NCI-H2029 (cell line): ENCODE results near the gene MISP3.

Experiments used
- DNase-seq: peaks from one replicate; lab custom pipeline; 2025; lab: John Stamatoyannopoulos, UW

The MISP3 gene

DNA sequence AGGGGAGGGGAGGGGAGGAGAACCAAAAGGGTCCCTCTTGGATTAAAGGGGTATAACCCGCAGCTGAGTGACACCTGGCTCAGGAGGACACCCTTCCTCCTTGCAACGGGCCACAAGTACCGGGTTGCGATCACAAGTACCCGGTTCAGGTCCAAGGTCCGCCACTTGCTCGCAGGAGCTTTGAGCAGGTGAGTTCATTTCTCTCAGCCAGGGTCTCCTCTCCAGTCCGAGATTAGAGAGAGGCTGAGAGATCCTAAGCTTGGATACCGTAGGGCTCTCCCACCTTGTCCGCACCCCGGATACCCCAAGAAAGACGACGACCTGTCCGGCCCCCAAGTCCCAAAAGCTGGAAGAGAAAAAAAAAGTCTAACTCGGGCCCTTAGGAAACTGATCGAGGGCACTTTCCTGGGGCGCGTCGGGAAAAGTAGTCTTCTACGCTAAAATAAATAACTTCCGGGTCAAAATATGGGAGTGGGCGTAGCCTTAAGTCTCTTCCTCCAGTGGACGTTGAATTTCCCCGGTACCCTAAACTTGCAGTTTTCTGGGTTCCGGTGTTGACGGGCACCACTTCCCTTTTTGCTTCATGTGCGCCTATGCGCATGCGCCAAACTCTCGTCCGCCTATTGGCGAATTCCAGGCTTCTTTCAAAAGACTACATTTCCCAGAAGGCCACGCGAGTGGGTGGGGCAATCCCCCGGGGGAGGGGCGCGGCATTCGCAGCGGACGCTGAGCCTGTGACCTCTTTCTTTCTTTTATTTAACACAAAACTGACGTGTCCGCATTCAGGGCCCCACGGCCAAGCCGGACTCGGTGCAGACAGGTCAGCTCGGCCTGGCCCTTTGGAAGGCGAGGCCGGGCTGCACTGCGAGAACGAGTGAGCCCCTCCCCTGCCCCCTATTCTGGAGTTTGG, 8.6 kb downstream of the MISP3 start:
- DNase-seq = peak; percentile 98

DNA sequence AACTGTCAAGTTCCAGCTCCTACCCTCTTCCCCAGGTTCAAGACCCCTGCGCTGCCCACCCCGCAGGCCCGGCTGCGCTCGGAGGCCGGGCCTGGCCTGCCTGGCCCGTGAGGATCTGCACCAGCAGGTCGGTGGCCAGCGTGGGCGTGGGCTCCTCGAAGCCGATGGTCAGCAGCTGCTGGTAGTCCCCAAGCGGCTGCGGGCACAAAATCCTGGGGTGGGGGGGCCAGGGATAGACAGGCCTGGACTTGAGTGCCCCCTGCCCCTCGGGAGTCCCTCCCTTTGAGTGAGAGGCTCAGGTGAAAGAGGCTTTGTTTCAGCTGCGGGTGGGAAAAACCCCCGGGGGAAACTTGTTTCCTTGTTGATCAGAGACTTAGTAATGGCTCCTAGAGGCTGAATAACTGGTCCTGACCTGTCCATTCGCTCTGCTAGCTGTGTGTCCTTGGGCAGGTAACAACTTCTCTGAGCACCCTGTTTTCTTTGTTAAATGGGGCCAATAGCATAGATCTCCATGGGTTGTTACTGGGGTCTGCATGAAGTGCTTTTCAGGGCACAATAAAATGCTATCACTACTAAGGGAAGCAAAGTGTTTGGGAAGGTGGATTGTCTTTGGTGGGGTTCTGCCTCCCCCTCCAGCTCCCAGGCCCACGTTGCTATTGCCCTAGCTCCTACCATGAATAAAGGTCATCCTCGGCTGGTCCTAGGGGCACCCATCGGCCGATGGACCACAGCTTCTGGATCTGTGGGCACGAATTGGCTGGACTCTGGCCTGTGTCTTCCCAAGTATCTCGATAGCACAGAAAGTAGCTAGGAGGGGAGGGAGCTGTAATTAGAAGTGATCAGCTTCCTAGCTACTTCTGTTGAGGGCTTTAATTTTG, 9.4 kb downstream of the MISP3 start:
- DNase-seq = no peak

DNA sequence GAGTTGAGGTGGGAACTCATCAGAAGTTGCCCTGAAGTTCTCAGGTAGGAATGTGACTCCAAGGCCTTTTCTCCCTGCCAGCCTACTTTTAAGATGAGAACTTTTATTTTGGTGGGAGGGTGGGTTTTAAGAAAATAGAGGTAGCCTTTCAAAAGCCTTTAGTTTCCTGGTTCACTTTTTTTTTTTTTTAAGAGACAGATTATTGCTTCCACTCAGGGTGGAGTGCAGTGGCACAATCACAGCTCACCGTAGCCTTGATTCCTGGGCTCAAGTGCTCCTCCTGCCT, 10.0 kb downstream of the MISP3 start:
- DNase-seq = no peak

DNA sequence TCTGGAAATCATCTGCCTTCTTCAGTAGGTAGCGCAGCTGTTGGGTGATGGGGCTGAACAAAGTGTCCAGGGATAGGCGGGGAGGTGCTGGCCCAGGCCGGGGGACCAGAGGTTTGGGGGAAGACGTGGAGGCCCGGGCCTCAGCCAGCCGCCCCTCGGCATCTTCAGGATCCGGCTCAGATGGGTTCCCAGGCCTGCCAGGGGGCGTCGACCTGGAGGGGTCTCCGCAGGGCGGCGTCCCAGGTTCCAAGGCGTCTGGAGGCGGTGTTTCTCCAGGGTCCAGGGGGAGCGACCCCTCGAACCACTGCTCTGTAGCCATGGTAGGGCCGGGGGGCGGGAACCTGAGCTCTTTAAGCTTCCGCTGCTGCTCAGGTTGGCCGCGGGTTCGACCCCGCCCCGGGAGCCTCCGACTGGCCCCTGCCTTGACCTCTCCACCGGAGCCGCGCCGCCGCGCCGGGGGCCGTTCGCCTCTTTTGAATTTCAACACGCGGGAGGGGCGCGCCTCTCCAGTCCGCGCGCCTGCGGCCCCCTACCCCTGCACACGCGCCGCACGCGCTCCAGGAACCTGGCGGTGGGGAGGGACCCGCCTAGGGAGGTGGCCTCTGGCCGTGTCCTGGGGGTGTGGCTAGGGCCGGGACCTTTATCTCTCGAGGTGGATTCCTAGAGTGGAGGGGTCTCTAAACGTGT, 12.9 kb downstream of the MISP3 start, which contains the start of gene C19orf67:
TSS of gene C19orf67 (minus strand) at position 475 of the 687 bp plus-strand sequence. CDS start at position 319, 156 bp downstream.
- DNase-seq = no peak

DNA sequence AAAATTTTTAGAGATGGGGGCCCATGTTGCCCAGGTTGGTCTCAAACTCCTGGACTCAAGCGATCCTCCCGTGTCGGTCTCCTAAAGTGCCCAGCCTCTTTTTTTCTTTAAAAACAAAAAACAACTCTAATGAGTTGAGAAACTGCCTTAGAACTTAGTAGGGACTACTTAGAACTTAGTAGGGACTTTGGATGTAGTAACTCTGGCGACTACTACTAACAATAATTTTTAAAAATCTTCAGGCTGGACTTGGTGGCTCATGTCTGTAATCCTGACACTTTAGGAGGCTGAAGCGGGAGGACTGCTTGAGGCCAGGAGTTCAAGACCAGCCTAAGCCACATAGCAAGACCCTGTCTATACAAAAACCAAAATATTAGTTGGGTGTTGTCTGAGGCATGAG, 13.5 kb downstream of the MISP3 start:
- DNase-seq = no peak

DNA sequence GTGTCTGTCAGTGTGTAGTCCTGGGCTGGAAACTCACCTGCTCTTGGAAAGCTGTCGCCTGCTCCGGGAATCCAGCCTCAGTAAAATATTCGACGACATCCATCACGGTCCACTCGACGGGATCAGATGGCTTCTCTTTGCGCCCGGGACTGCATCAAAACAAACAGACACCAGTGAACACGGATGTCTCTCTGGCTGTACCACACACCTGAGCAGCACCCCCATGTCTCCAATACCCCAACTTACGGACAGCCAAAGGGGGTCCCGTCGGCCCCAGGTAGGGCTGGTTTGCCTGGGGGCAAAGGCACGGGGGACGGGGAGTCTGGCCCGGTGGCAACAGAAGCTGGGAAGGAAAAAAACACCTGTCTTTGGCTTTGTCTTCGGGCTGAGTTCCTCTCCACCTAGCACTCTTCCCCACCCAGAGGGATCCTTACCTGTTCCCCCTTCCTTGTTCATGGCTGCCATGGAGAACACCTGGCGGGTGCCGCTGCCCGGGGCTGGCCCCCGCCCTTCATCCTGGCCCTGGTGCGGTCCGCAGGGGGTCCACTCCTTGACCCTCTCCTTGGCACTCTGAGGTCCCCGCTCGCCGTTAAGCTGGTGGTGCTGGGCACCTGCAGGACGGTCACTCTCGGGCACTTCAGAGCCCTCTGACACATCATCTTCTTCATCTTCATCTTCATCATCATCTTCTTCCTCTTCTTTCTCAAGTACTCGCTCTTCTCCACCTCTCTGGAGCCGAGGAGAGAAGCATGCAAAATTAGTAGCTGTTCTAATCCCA, 16.2 kb downstream of the MISP3 start:
- DNase-seq = no peak

DNA sequence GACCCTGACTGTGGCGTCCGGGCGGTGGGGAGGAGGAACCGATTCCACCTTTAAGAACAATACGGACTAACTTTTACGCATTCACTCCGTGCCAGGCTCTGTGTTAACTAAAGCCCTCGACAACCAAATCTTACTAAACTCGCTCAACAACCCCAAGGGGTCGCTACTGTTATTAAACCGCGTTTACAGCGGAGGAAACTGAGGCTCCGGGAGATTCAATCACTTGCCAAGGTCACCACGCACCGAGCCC, 16.8 kb downstream of the MISP3 start:
- no peak for DNase-seq

DNA sequence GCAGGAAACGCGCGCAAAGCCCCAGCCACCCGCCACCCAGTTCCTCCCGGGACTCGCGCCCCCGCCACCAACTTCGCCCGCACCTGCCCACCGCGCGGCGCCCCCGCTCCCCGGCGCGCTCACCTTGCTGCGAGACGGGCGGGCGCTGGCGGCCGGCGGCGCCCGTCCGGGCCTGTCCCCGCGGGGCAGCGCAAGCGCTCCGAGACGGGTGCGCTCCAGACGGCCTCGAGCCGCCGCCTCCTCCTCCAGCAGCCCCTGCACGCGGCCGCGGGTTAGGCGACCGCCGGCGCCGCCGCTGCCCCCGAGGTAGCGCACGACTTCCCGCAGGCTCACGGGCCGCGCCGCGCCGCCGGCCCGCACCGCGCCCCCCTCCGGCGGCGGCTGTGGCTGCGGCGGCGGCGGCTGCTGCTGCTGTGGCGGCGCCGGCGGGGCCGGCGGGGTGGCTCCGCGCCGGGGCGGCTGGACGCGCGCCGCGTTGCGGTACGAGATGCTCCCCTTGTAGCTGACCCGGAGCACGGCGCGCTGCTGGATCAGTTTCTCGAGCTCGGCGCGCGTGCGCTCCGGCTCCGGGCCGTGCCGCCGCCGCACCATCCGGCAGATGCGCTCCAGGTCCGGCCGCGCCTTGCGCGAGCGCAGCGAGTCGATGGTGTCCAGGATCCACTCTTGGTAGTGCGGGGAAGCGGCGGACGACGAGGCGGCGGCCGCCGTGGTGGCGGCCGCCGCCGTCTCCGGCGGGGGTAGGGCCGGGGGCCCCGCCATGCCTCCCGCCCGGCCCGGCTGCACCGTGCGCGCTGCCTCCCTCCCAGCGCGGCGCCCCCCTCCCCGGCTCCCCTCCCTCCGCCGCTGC, 17.3 kb downstream of the MISP3 start:
- peak; percentile 35 for DNase-seq

DNA sequence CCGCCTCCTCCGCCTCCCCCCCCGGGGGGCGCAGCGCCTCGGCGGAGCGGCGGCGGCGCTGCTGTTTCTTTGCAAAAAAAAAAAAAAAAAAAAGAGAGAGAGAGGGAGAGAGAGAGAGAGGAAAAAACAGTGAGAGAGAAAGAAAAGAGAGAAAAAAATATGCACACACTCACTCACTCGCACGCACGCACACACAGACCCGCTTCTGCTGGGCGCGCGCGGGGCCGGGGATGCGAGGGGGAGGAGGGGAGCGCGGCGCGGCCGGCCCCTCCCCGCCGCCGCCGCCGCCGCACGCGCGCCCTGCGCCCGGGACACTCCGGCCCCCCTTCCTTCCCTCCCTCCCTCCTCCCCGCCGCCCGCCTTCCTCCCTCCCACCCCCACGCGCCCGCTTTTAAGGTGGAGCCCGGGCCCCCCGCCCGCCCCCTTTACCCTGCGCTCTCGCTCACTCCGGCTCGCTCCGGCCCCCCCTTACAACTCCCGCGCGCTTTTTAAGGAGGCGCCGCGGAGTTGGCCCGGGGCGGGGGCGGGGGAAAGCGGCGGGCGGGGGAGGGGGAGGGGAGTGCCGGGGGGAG, 18.0 kb downstream of the MISP3 start, which contains the start of gene SAMD1:
TSS of gene SAMD1 (minus strand) at position 243 of the 572 bp plus-strand sequence.
- peak; percentile 60 for DNase-seq

DNA sequence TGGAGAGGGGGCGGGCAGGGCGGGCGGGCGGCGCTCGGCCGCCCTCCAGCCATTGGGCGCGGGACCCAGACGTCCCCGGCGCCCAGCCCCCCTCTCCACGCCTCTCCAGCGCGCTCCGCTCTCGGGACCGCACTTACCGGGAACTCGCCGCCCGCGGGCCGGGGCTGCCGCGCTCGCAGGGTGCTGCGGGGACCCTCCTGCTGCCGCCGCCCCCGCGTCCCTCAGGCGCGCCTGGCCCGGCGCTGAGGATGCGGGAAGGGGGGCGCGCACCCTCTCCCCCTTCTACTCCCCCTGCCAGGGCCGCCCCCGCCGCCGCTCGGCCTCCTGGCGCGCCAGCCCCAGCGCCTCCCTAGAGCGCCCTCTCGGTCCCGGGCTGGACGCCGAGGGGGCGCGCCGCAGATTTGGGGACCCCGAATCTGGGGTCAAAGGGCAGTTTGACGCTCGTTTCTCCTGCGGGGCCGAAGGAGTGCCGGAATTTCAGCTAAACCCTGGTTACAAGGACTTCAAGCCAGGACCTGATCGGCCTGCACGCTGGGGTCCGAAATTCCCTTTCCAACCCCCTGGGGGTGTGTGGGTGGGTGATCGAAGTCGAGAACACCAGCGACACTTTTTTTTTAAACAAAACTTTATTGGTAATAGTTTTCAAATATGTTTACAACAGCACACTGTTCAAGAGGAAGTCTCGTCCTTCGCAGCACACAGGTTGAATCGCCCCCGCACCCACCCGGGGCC, 18.7 kb downstream of the MISP3 start:
- peak; percentile 26 for DNase-seq

DNA sequence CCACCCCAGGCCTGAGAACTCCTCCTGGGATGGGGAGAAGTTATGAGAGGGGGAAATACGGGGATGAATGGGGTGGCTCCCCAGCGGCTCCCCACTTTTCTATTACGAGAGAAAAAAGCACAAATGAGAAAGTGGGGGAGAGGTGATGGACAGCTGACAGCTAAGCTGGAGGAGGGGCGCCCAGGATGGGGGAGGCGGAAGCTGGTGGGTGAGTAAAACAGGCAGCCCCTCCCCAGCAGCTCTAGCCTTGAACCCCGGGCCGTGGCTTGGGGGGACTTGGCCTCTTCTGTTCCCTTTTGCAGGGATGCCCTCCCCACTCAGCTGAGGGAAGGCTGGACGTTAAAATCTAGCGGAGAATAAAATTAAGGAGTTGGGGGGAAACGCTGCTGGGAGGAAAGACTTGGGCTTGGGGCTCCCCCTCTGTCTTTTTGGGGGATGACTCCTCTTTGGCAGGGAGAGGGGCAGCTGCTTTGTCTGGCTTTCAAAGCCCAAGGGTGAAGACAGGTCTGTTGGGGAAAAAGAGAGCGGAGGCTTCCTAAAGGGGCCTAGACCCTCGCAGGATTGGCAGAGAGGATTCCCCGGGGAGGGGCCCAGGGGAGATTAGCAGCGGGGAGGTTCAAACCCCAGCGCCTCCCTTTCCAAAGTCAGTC, 19.4 kb downstream of the MISP3 start:
- DNase-seq = no peak

DNA sequence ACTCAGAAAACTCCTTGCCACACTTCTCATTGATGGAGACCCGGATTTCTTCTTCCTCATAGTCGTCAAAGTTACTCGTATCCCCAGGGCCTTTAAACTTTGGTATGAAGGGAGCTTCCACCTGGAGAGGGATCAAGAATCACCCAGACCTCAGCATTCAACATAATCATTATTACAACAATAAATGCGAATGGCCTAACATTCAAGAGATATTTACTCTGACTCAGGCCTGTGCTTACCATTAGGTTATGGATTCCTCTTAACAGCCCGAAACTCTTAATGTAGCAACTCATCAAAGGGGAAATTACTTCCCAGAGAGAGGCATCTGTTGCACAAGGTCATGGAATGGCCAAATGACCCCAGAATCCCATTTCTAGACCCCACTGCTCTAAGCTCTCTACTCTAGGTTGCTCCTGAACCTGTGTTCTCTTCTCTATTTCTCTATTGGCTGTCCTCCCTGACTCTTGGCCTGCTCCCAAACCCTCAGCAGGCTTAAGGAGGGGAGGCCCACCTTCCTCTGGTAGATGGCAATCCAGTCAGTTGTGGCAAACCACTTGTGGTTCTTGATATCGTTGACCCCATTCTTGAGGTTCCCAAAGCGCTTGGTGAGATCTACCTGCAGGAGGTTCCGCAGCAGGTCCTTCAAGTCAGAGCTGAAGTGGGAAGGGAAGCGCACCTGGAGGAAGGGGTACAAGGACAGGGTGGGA, 20.7 kb downstream of the MISP3 start:
- DNase-seq = no peak

DNA sequence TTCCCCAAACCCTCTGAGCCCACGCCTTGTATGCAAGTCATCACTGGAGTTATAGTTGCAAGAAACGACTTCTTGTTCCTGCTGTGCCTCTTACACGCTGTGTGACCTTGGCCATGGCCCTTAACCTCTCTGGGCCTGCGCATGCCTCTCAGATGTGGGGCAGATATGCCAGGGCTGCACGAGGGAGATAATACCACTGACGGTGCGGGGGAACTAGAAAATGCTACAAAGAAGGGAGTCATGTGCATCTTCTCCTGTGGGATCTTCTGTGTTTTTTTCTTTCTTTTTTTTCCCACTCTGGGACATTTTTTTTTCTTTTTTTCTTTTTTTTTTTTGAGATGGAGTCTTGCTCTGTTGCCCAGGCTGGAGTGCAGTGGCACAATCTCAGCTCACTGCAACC, 22.3 kb downstream of the MISP3 start:
- no peak for DNase-seq

DNA sequence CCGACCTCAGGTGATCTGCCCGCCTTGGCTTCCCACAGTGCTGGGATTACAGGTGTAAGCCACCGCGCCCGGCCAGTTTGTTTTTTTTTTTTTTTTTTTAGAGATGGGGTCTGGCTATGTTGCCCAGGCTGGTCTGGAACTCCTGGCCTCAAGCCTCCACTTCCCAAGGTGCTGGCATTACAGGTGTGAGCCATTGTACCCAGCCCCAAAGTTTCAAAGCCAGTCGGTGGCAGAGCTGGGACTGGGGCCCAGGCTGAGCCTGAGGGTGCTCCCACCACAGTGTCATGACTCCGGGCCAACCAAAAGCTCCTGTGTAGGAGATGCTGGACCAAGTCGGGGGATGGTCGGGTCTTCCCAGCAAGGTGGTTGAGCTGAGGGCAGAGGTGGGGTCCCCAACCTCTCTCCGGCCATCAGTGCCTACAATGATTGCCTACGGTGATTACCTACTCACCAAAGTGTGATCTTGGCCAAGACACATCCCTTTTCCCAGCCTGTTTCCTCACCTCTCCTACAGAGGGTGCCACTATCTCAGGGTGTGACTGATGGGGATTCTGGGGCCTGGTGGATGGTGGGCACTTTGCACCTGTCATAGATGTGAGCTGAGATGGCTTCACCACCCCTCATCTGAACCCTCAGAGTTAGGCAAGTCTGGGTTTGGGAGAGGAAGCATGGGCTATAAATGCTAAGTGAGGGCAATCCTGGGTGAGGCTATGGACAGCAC, 23.8 kb downstream of the MISP3 start:
- no peak for DNase-seq

DNA sequence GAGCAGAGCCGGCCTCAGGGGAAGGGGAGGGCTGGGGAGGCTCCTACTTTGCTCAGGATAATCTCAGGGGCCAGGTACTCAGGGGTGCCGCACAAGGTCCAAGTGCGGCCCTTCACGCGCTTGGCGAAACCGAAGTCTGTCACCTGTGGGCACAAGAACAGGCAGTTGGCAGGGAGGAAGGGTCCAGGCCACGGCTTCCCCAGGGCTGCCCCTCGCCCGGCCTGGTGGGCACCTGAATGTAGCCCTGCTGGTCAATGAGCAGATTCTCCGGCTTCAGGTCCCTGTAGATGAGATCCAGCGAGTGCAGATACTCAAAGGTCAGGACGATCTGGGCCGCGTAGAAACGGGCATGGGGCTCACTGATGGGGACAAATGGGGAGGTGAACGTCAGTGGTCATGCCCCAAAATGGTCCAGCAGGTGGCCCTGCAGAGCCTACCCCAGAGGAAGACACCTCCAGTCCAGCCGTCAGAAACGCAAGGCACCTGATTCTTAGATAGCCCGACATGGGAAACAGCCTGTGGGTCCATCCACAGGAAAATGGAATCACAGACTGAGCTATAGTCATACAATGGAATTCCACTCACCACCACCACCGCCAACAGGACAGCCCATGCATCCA, 25.1 kb downstream of the MISP3 start:
- no peak for DNase-seq

DNA sequence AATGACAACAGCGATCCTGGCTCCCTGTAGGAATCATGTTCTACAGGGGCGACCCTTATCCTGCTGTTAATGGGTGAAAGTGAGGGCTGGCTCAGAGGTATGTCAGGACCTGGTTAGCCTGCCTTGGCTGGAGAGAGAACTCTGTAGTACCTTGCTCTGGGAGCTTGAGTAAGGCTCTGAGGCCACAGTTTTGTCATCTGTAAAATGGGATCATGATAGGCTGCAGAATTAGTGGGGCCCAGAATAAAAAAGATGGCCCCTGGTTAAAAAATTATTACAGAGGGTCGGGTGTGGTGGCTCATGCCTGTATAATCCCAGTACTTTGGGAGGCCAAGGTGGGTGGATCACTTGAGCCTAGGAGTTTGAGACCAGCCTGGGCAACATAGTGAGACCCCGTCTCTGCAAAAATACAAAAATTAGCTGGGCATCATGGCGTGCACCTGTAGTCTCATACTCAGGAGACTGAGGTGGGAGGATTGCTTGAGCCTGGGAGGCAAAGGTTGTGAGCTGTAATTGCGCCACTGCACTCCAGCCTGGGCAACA, 28.5 kb downstream of the MISP3 start:
- DNase-seq = no peak

DNA sequence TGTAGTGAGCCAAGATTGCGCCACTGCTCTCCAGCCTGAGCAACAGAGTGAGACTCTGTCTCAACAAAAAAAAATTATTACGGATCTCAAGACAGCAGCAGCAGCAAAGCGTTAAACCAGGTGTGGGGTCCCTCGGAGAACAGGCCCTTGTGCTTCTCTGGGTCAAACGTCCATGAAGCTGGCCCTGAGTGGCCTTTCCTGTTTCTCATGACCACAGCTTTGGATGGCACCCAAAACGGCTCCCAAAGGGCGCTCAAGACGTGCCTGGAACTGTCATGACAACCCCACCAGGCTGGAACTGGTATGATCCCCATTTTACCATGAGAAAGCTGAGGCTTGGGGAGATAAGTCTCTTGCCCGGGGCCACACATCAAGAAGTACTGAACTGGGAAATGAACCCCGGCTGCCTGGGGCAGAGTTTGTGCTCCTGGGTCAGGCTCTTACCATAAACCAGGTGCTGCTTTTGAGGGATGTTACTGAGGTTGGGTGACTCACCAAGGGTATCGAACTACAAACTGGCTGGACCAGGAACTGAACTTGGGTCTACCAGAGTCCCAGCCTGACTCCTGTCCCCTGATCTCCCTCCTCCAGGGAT, 29.6 kb downstream of the MISP3 start:
- DNase-seq = no peak
